DOHH2 (cell line): Measurements from ENCODE around the gene ITPA.

Source experiments
- H3F3A ChIP-seq: fragments of 200-600 bp; sonication (generic), shearing (Covaris generic); 2 replicates; pipeline ENCODE4 v1.6.0; 2016; ENCODE audit warnings: antibody characterized with exemption, mild to moderate bottlenecking; ENCODE audit not compliant: control insufficient read depth, insufficient read depth
- H3K27ac ChIP-seq: fragments of 200-600 bp; sonication (generic); 2 replicates; pipeline ENCODE4 v1.5.1; 2014; ENCODE audit warnings: low read depth, mild to moderate bottlenecking, low read length, moderate library complexity
- H3K27me3 ChIP-seq: fragments of 200-600 bp; sonication (generic); 2 replicates; pipeline ENCODE4 v1.6.1; 2014; ENCODE audit warnings: mild to moderate bottlenecking, low read length, mixed read lengths; ENCODE audit not compliant: control insufficient read depth
- H3K36me3 ChIP-seq: fragments of 200-600 bp; sonication (generic); 2 replicates; pipeline ENCODE4 v1.6.1; 2014; ENCODE audit warnings: mild to moderate bottlenecking, low read length, moderate library complexity, mixed read lengths; ENCODE audit not compliant: control insufficient read depth
- H3K4me1 ChIP-seq: fragments of 200-600 bp; sonication (generic); 2 replicates; pipeline ENCODE4 v1.6.1; 2014; ENCODE audit warnings: mild to moderate bottlenecking, low read length, mixed read lengths; ENCODE audit not compliant: control insufficient read depth
- H3K4me2 ChIP-seq: fragments of 200-600 bp; sonication (generic); 2 replicates; pipeline ENCODE4 v1.6.0; 2014; ENCODE audit warnings: mild to moderate bottlenecking, low read length, moderate library complexity
- H3K4me3 ChIP-seq: fragments of 200-600 bp; sonication (generic); 2 replicates; pipeline ENCODE4 v1.5.1; 2014; ENCODE audit warnings: mild to moderate bottlenecking, low read length, mixed read lengths
- H3K79me2 ChIP-seq: fragments of 200-600 bp; sonication (generic); 2 replicates; pipeline ENCODE4 v1.6.1; 2014; ENCODE audit warnings: mild to moderate bottlenecking, low read length, mixed read lengths; ENCODE audit not compliant: control insufficient read depth
- H3K9me2 ChIP-seq: fragments of 200-600 bp; sonication (generic); replicated peaks from 2 replicates; pipeline ENCODE4 v1.6.1; 2014; ENCODE audit warnings: mild to moderate bottlenecking, low read length, mixed read lengths; ENCODE audit not compliant: control insufficient read depth
- H3K9me3 ChIP-seq: fragments of 200-600 bp; sonication (generic); 2 replicates; pipeline ENCODE4 v1.6.1; 2014; ENCODE audit warnings: antibody characterized with exemption, low read length, mixed read lengths; ENCODE audit not compliant: control insufficient read depth, insufficient read depth
- H4K20me1 ChIP-seq: fragments of 200-600 bp; sonication (generic); 2 replicates; pipeline ENCODE4 v1.6.0; 2014; ENCODE audit warnings: low read depth, mild to moderate bottlenecking, antibody characterized with exemption, low read length, moderate library complexity; ENCODE audit not compliant: control insufficient read depth, insufficient read depth
- CTCF ChIP-seq: fragments of 200-600 bp; sonication (generic); IDR thresholded peaks from one replicate; pipeline ENCODE4 v1.5.1; 2014; ENCODE audit warnings: antibody characterized with exemption, mild to moderate bottlenecking, low read depth, low read length; ENCODE audit not compliant: poor library complexity, severe bottlenecking
- EZH2phosphoT487 ChIP-seq: fragments of 200-600 bp; sonication (generic); IDR thresholded peaks from 2 replicates; pipeline ENCODE4 v1.6.1; 2017; ENCODE audit warnings: borderline replicate concordance, mild to moderate bottlenecking, antibody characterized with exemption, low read length, moderate library complexity, mixed read lengths

Gene ITPA

GRCh38 chr20:3209257-3209945, at the start of gene ITPA:
Gene ITPA, plus strand, starts transcription at chr20:3209498. Its CDS starts 54 bp downstream, at chr20:3209552.
- Histone ChIP-seq H4K20me1 (no peaks in the 10 kb centered on the region), H3K9me3 (no peaks in the 10 kb centered on the region), H3K4me3 (peak within 1 kb of the TSS; percentile 79), H3K4me2 (peak within 1 kb of the TSS; percentile 87), H3F3A (no peaks in the 10 kb centered on the region), H3K9me2 (no peaks in the 10 kb centered on the region), H3K79me2 (peaks cover 59% of the 10 kb centered on the region), H3K27me3 (no peaks in the 10 kb centered on the region), H3K4me1 (peaks cover 22% of the 10 kb centered on the region), H3K36me3 (peaks cover 30% of the 10 kb centered on the region), H3K27ac (peak within 1 kb of the TSS; percentile 48)
- no peak for TF ChIP-seq CTCF
- no peak for TF ChIP-seq EZH2phosphoT487

- Histone ChIP-seq H4K20me1 (peaks cover 20% of the 10 kb centered on the region), H3K36me3 (peaks cover 24% of the 10 kb centered on the region), H3K4me1 (peaks cover 35% of the 10 kb centered on the region), H3K27me3 (no peaks in the 10 kb centered on the region), H3K79me2 (peaks cover 47% of the 10 kb centered on the region), H3K9me2 (no peaks in the 10 kb centered on the region), H3K9me3 (no peaks in the 10 kb centered on the region), H3K4me3 (peak overlapping the region; percentile 99), H3F3A (no peaks in the 10 kb centered on the region), H3K27ac (no peak overlapping the region), H3K4me2 (peak overlapping the region; percentile 86)
- no peak for TF ChIP-seq CTCF
- no peak for TF ChIP-seq EZH2phosphoT487
These were observed 48.9 kb upstream of the ITPA start for GRCh38 chr20:3160418-3160817.

GRCh38 chr20:3161316-3162079, 47.8 kb upstream of the ITPA start:
- Histone ChIP-seq H3F3A (no peaks in the 10 kb centered on the region), H3K9me2 (no peaks in the 10 kb centered on the region), H3K4me1 (peaks cover 25% of the 10 kb centered on the region), H4K20me1 (peaks cover 15% of the 10 kb centered on the region), H3K4me3 (no peak overlapping the region), H3K27me3 (no peaks in the 10 kb centered on the region), H3K36me3 (peaks cover 17% of the 10 kb centered on the region), H3K9me3 (no peaks in the 10 kb centered on the region), H3K79me2 (peaks cover 37% of the 10 kb centered on the region), H3K4me2 (no peak overlapping the region), H3K27ac (no peak overlapping the region)
- TF ChIP-seq CTCF = no peak
- TF ChIP-seq EZH2phosphoT487 = no peak
